Left kidney (tissue), 8 donors: Measurements from ENCODE around the gene DCUN1D5. TPM values are rescaled to one million over a fixed set of nuclear protein-coding genes. Genes with fewer than 3 reads are reported as not detected.

Source experiments
- DNase-seq: peaks from one replicate; pipeline ENCODE4 v3.0.0-alpha.2; 2013
- long read RNA-seq, 8 donors: transcript quantifications; one replicate each; lab custom pipeline, GENCODE V29; 2026
- polyA plus RNA-seq: library from polyadenylated mRNA; unstranded; fragments of 120-200 nt; gene quantifications from one replicate; pipeline ENCODE4 v1.2.1, GENCODE V29; 2013; ENCODE audit not compliant: insufficient read length

The DCUN1D5 gene
- 38.5 TPM for polyA plus RNA-seq
- long read RNA-seq, donor 1, transcript DCUN1D5-201 (8 exons, 1,337 nt) = major isoform, 12 of 16 reads
- long read RNA-seq, donor 1, partial matches to known transcripts = 0 of 16 reads
- long read RNA-seq, donor 1, other reads (novel, unspliced or antisense) = 0 of 16 reads
- long read RNA-seq, donor 2, transcript DCUN1D5-201 (8 exons, 1,337 nt) = major isoform, 6 of 11 reads
- long read RNA-seq, donor 2, partial matches to known transcripts = 5 of 11 reads
- long read RNA-seq, donor 2, other reads (novel, unspliced or antisense) = 0 of 11 reads
- long read RNA-seq, donor 3, transcript DCUN1D5-201 (8 exons, 1,337 nt) = major isoform, 11 of 17 reads
- long read RNA-seq, donor 3, partial matches to known transcripts = 5 of 17 reads
- long read RNA-seq, donor 3, other reads (novel, unspliced or antisense) = 0 of 17 reads
- long read RNA-seq, donor 4 = 0 reads
- long read RNA-seq, donor 5, transcript DCUN1D5-201 (8 exons, 1,337 nt) = major isoform, 24 of 25 reads
- long read RNA-seq, donor 5, partial matches to known transcripts = 0 of 25 reads
- long read RNA-seq, donor 5, other reads (novel, unspliced or antisense) = 0 of 25 reads
- long read RNA-seq, donor 6, transcript DCUN1D5-201 (8 exons, 1,337 nt) = major isoform, 11 of 17 reads
- long read RNA-seq, donor 6, partial matches to known transcripts = 6 of 17 reads
- long read RNA-seq, donor 6, other reads (novel, unspliced or antisense) = 0 of 17 reads
- long read RNA-seq, donor 7, transcript DCUN1D5-201 (8 exons, 1,337 nt) = major isoform, 12 of 17 reads
- long read RNA-seq, donor 7, partial matches to known transcripts = 5 of 17 reads
- long read RNA-seq, donor 7, other reads (novel, unspliced or antisense) = 0 of 17 reads
- long read RNA-seq, donor 8, transcript DCUN1D5-201 (8 exons, 1,337 nt) = major isoform, 6 of 7 reads
- long read RNA-seq, donor 8, partial matches to known transcripts = 0 of 7 reads
- long read RNA-seq, donor 8, other reads (novel, unspliced or antisense) = 0 of 7 reads

GRCh38 chr11:103091801-103092524 is at the start of gene DCUN1D5:
Gene DCUN1D5 (minus strand): TSS chr11:103092160. CDS start chr11:103091872, 288 bp downstream.
- DNase-seq = peak; percentile 91

- no peak for DNase-seq
Measured at GRCh38 chr11:103125462-103125861, 33.5 kb upstream of the DCUN1D5 start.

- DNase-seq = no peak
Measured at GRCh38 chr11:103114836-103115235, 22.9 kb upstream of the DCUN1D5 start.

GRCh38 chr11:103112364-103112763 is 20.4 kb upstream of the DCUN1D5 start:
- no peak for DNase-seq

GRCh38 chr11:103111400-103111799 is 19.4 kb upstream of the DCUN1D5 start:
- no peak for DNase-seq

GRCh38 chr11:103110391-103110790 is 18.4 kb upstream of the DCUN1D5 start:
- DNase-seq = no peak

- peak; percentile 14 for DNase-seq
Measured at GRCh38 chr11:103109818-103110388, 17.9 kb upstream of the DCUN1D5 start.

- DNase-seq = peak; percentile 84
Measured at GRCh38 chr11:103108933-103109817, 17.2 kb upstream of the DCUN1D5 start, which contains the start of gene DYNC2H1. Gene DYNC2H1 (plus strand): TSS chr11:103109426. CDS start chr11:103109575, 149 bp downstream.

- DNase-seq = no peak
Measured at GRCh38 chr11:103097279-103097678, 5.3 kb upstream of the DCUN1D5 start.

GRCh38 chr11:103091064-103091800 is 728 bp downstream of the DCUN1D5 start:
- peak; percentile 19 for DNase-seq

- DNase-seq = no peak
Measured at GRCh38 chr11:103086461-103086860, 5.5 kb downstream of the DCUN1D5 start.

- no peak for DNase-seq
Measured at GRCh38 chr11:103085758-103086365, 6.1 kb downstream of the DCUN1D5 start.

GRCh38 chr11:103079833-103080232 is 12.1 kb downstream of the DCUN1D5 start:
- no peak for DNase-seq

- DNase-seq = no peak
Measured at GRCh38 chr11:103078710-103079109, 13.2 kb downstream of the DCUN1D5 start.

- no peak for DNase-seq
Measured at GRCh38 chr11:103077554-103077953, 14.4 kb downstream of the DCUN1D5 start.

GRCh38 chr11:103076361-103076760 is 15.6 kb downstream of the DCUN1D5 start:
- DNase-seq = no peak

- DNase-seq = no peak
Measured at GRCh38 chr11:103071008-103071407, 21.0 kb downstream of the DCUN1D5 start.

- no peak for DNase-seq
Measured at GRCh38 chr11:103070142-103070541, 21.8 kb downstream of the DCUN1D5 start.

GRCh38 chr11:103069367-103069766 is 22.6 kb downstream of the DCUN1D5 start:
- DNase-seq = no peak
